CD1c-positive myeloid dendritic cell (primary cell): Measurements from ENCODE around the gene PAFAH1B2.

Experiments
- DNase-seq: peaks from one replicate; pipeline ENCODE4 v3.0.0-alpha.2; 2016; ENCODE audit errors: extremely low spot score

Gene PAFAH1B2

GRCh38 chr11:117220999-117221774 lies 77.1 kb downstream of the PAFAH1B2 start:
- DNase-seq = no peak

GRCh38 chr11:117221775-117222517 lies 77.9 kb downstream of the PAFAH1B2 start:
- DNase-seq = no peak

- DNase-seq = no peak
These were observed 79.1 kb downstream of the PAFAH1B2 start for GRCh38 chr11:117222991-117223740.

GRCh38 chr11:117223741-117224689 lies 79.9 kb downstream of the PAFAH1B2 start:
- DNase-seq = no peak

GRCh38 chr11:117225553-117226170 lies 81.6 kb downstream of the PAFAH1B2 start:
- no peak for DNase-seq
